HEK293 (cell line): ENCODE measurements around the gene MYL12A.

Experiments used
- BCL6B ChIP-seq: fragments of 450-650 bp; formaldehyde crosslinking; IDR thresholded peaks from 2 replicates; pipeline ENCODE4 v1.5.1; 2017; ENCODE audit warnings: missing biosample characterization, missing genetic modification characterization
- IKZF3 ChIP-seq: fragments of 450-650 bp; IDR thresholded peaks from 2 replicates; pipeline ENCODE4 v1.5.0; 2018; ENCODE audit warnings: missing biosample characterization, mild to moderate bottlenecking, missing genetic modification characterization, moderate library complexity
- KLF7 ChIP-seq: fragments of 450-650 bp; formaldehyde crosslinking; IDR thresholded peaks from 2 replicates; pipeline ENCODE4 v1.5.1; 2016; ENCODE audit warnings: missing biosample characterization, missing genetic modification characterization, borderline replicate concordance
- KLF9 ChIP-seq: fragments of 450-650 bp; formaldehyde crosslinking; IDR thresholded peaks from 2 replicates; pipeline ENCODE4 v1.5.1; 2016; ENCODE audit warnings: missing biosample characterization, missing genetic modification characterization, low read depth
- RBAK ChIP-seq: fragments of 450-650 bp; formaldehyde crosslinking; IDR thresholded peaks from 2 replicates; pipeline ENCODE4 v1.5.1; 2016; ENCODE audit warnings: missing biosample characterization, missing genetic modification characterization
- ZBTB49 ChIP-seq: fragments of 450-650 bp; formaldehyde crosslinking; IDR thresholded peaks from 2 replicates; pipeline ENCODE4 v1.5.1; 2016; ENCODE audit warnings: missing biosample characterization, missing genetic modification characterization, low read depth
- ZBTB6 ChIP-seq: fragments of 450-650 bp; formaldehyde crosslinking; IDR thresholded peaks from 2 replicates; pipeline ENCODE4 v1.5.1; 2017; ENCODE audit warnings: missing biosample characterization, missing genetic modification characterization
- ZFP3 ChIP-seq: fragments of 450-650 bp; formaldehyde crosslinking; IDR thresholded peaks from 2 replicates; pipeline ENCODE4 v1.5.1; 2016; ENCODE audit warnings: low read depth, missing biosample characterization, missing genetic modification characterization
- ZNF121 ChIP-seq: fragments of 450-650 bp; formaldehyde crosslinking; IDR thresholded peaks from 2 replicates; pipeline ENCODE4 v1.5.1; 2016; ENCODE audit warnings: missing biosample characterization, missing genetic modification characterization
- ZNF140 ChIP-seq: fragments of 450-650 bp; formaldehyde crosslinking; IDR thresholded peaks from 2 replicates; pipeline ENCODE4 v1.5.1; 2016; ENCODE audit warnings: missing biosample characterization, missing genetic modification characterization
- ZNF146 ChIP-seq: fragments of 450-650 bp; formaldehyde crosslinking; IDR thresholded peaks from 2 replicates; pipeline ENCODE4 v1.5.1; 2016; ENCODE audit warnings: missing biosample characterization, missing genetic modification characterization
- ZNF214 ChIP-seq: fragments of 450-650 bp; formaldehyde crosslinking; IDR thresholded peaks from 2 replicates; pipeline ENCODE4 v1.5.1; 2017; ENCODE audit warnings: missing biosample characterization, mild to moderate bottlenecking, missing genetic modification characterization, borderline replicate concordance
- ZNF221 ChIP-seq: fragments of 450-650 bp; formaldehyde crosslinking; IDR thresholded peaks from 2 replicates; pipeline ENCODE4 v1.5.1; 2017; ENCODE audit warnings: missing biosample characterization, missing genetic modification characterization, borderline replicate concordance
- ZNF23 ChIP-seq: fragments of 450-650 bp; formaldehyde crosslinking; IDR thresholded peaks from 2 replicates; pipeline ENCODE4 v1.5.1; 2016; ENCODE audit warnings: missing biosample characterization, missing genetic modification characterization, borderline replicate concordance
- ZNF24 ChIP-seq: fragments of 450-650 bp; formaldehyde crosslinking; IDR thresholded peaks from 2 replicates; pipeline ENCODE4 v1.5.1; 2016; ENCODE audit warnings: missing biosample characterization, missing genetic modification characterization
- ZNF26 ChIP-seq: fragments of 450-650 bp; formaldehyde crosslinking; IDR thresholded peaks from 2 replicates; pipeline ENCODE4 v1.5.1; 2016; ENCODE audit warnings: missing biosample characterization, missing genetic modification characterization
- ZNF341 ChIP-seq: fragments of 450-650 bp; formaldehyde crosslinking; IDR thresholded peaks from 2 replicates; pipeline ENCODE4; 2016; ENCODE audit warnings: low read depth, missing biosample characterization, missing genetic modification characterization
- ZNF433 ChIP-seq: fragments of 450-650 bp; formaldehyde crosslinking; IDR thresholded peaks from 2 replicates; pipeline ENCODE4 v1.5.1; 2016; ENCODE audit warnings: missing biosample characterization, missing genetic modification characterization, low read depth
- ZNF488 ChIP-seq: fragments of 450-650 bp; formaldehyde crosslinking; IDR thresholded peaks from 2 replicates; pipeline ENCODE4 v1.5.1; 2016; ENCODE audit warnings: missing biosample characterization, missing genetic modification characterization
- ZNF560 ChIP-seq: fragments of 450-650 bp; formaldehyde crosslinking; IDR thresholded peaks from 2 replicates; pipeline ENCODE4 v1.5.1; 2017; ENCODE audit warnings: missing biosample characterization, missing genetic modification characterization, borderline replicate concordance
- ZNF626 ChIP-seq: fragments of 450-650 bp; sonication (Bioruptor Pico); formaldehyde crosslinking; IDR thresholded peaks from 2 replicates; pipeline ENCODE4 v1.5.1; 2018; ENCODE audit warnings: missing biosample characterization, missing genetic modification characterization, inconsistent platforms
- ZNF660 ChIP-seq: fragments of 450-650 bp; IDR thresholded peaks from 2 replicates; pipeline ENCODE4 v1.5.1; 2018; ENCODE audit warnings: missing biosample characterization, mild to moderate bottlenecking, missing genetic modification characterization
- ZNF707 ChIP-seq: fragments of 450-650 bp; formaldehyde crosslinking; IDR thresholded peaks from 2 replicates; pipeline ENCODE4 v1.5.1; 2016; ENCODE audit warnings: missing biosample characterization, missing genetic modification characterization
- ZNF76 ChIP-seq: fragments of 450-650 bp; formaldehyde crosslinking; IDR thresholded peaks from 2 replicates; pipeline ENCODE4; 2016; ENCODE audit warnings: low read depth, missing biosample characterization, missing genetic modification characterization, borderline replicate concordance
- ZSCAN18 ChIP-seq: fragments of 450-650 bp; formaldehyde crosslinking; IDR thresholded peaks from 2 replicates; pipeline ENCODE4 v1.5.1; 2016; ENCODE audit warnings: missing biosample characterization, missing genetic modification characterization
- ZSCAN4 ChIP-seq: fragments of 450-650 bp; formaldehyde crosslinking; IDR thresholded peaks from 2 replicates; pipeline ENCODE4 v1.5.1; 2017; ENCODE audit warnings: missing biosample characterization, missing genetic modification characterization
- TF ChIP-seq, protein P1 (sequence below): IDR thresholded peaks from 2 replicates; pipeline ENCODE4 v1.6.1; 2011; ENCODE audit warnings: mild to moderate bottlenecking, low read depth, low read length, borderline replicate concordance

The MYL12A gene

GRCh38 chr18:3261373-3262233 lies 14.0 kb downstream of the MYL12A start, which contains the start of gene MYL12B (continued):
- TF ChIP-seq ZBTB6 (tag by site-specific recombination), result no peak
- TF ChIP-seq ZBTB49 (tag by site-specific recombination), result no peak
- 0 out of 2 replicates have a peak, but pooled peaks have one; percentile 19 for TF ChIP-seq ZSCAN18 (tag by site-specific recombination)
- peak; percentile 96 for TF ChIP-seq KLF7
- TF ChIP-seq BCL6B (tag by site-specific recombination), result no peak
- peak; percentile 81 for TF ChIP-seq KLF9 (tag by site-specific recombination)
- TF ChIP-seq ZNF214 (tag by site-specific recombination), result no peak
- TF ChIP-seq ZFP3 (tag by site-specific recombination), result no peak
- TF ChIP-seq IKZF3 (tag by site-specific recombination), result peak; percentile 54; the same call in 1 of the 2 replicates
- TF ChIP-seq ZNF560 (tag by site-specific recombination), result no peak
- TF ChIP-seq ZNF121 (tag by site-specific recombination), result 0 out of 2 replicates have a peak, but pooled peaks have one; percentile 32
- TF ChIP-seq ZNF76 (tag by site-specific recombination), result 0 out of 2 replicates have a peak, but pooled peaks have one; percentile 75
- TF ChIP-seq, protein P1, sequence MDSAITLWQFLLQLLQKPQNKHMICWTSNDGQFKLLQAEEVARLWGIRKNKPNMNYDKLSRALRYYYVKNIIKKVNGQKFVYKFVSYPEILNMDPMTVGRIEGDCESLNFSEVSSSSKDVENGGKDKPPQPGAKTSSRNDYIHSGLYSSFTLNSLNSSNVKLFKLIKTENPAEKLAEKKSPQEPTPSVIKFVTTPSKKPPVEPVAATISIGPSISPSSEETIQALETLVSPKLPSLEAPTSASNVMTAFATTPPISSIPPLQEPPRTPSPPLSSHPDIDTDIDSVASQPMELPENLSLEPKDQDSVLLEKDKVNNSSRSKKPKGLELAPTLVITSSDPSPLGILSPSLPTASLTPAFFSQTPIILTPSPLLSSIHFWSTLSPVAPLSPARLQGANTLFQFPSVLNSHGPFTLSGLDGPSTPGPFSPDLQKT, result no peak; the same call in 1 of the 2 replicates
- peak; percentile 81 for TF ChIP-seq ZSCAN4 (tag by site-specific recombination)
- TF ChIP-seq ZNF433, result no peak
- TF ChIP-seq ZNF707 (tag by site-specific recombination), result no peak
- TF ChIP-seq ZNF660, result 0 out of 2 replicates have a peak, but pooled peaks have one; percentile 27
- TF ChIP-seq RBAK, result no peak
- no peak for TF ChIP-seq ZNF26
- no peak for TF ChIP-seq ZNF626 (tag by site-specific recombination)
- TF ChIP-seq ZNF140 (tag by site-specific recombination), result no peak
- TF ChIP-seq ZNF24 (tag by site-specific recombination), result no peak
- TF ChIP-seq ZNF146 (tag by site-specific recombination), result peak; percentile 17; the same call in 1 of the 2 replicates
- TF ChIP-seq ZNF23, result no peak
- no peak for TF ChIP-seq ZNF221 (tag by site-specific recombination)
- no peak; the same call in 1 of the 2 replicates for TF ChIP-seq ZNF488 (tag by site-specific recombination)
- TF ChIP-seq ZNF341 (tag by site-specific recombination), result no peak
